HCT116 (cell line): Measurements from ENCODE around the gene OR4D2.

Experiments
- EZH2phosphoT487 ChIP-seq: fragments of 200-600 bp; IDR thresholded peaks from 2 replicates; pipeline ENCODE4 v1.6.1; 2018; ENCODE audit warnings: antibody characterized with exemption, borderline replicate concordance
- POLR2A ChIP-seq: IDR thresholded peaks from 2 replicates; pipeline ENCODE4 v1.7.0; 2011; ENCODE audit warnings: borderline replicate concordance; ENCODE audit not compliant: insufficient read depth, insufficient read length; ENCODE audit errors: extremely low read depth
- RAD21 ChIP-seq: IDR thresholded peaks from 2 replicates; pipeline ENCODE4 v1.6.1; 2012; ENCODE audit warnings: low read depth, mild to moderate bottlenecking
- YY1 ChIP-seq: IDR thresholded peaks from 2 replicates; pipeline ENCODE4 v1.6.1; 2011; ENCODE audit warnings: low read length, low read depth, moderate library complexity, mild to moderate bottlenecking; ENCODE audit not compliant: insufficient replicate concordance; ENCODE audit errors: extremely low read depth
- TF ChIP-seq, protein P1 (sequence below), 3 experiments: fragments of 200-600 bp in 1 of 3; sonication (generic) in 1 of 3; IDR thresholded peaks in 2 of 3; conservative IDR thresholded peaks in 1 of 3; 2 replicates each; pipeline ENCODE4 v1.5.1; 2012 to 2017; ENCODE audit warnings: low read depth in 2 of 3, low read length in 2 of 3, antibody characterized with exemption in 1 of 3, borderline replicate concordance in 1 of 3, control low read depth in 1 of 3, mild to moderate bottlenecking in 1 of 3, mixed read lengths in 1 of 3, mixed run types in 1 of 3, moderate library complexity in 1 of 3; ENCODE audit not compliant: insufficient read depth in 1 of 3

DNA sequence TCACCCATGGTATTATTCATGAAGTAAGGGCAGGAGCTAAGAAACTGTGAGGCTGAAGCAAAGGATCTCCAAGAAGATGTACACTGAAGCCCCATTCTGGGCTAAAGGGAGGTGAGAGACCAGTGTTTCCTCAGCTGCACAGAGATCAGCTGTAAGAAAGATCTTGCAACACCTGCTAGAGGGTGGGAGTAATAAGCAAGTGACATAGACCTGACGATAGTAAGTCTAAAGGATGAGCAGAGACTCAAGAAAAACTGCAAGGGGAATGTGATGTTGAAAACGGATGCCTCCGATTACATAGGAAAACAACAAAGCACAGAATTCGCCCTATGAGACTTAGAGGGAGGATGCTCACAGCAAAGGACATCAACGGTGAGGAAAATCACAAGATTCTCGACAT lies at the start of gene OR4D2:
- TF ChIP-seq POLR2A (no peak), RAD21 (no peak), EZH2phosphoT487 (no peak), YY1 (no peak)
- TF ChIP-seq, protein P1, sequence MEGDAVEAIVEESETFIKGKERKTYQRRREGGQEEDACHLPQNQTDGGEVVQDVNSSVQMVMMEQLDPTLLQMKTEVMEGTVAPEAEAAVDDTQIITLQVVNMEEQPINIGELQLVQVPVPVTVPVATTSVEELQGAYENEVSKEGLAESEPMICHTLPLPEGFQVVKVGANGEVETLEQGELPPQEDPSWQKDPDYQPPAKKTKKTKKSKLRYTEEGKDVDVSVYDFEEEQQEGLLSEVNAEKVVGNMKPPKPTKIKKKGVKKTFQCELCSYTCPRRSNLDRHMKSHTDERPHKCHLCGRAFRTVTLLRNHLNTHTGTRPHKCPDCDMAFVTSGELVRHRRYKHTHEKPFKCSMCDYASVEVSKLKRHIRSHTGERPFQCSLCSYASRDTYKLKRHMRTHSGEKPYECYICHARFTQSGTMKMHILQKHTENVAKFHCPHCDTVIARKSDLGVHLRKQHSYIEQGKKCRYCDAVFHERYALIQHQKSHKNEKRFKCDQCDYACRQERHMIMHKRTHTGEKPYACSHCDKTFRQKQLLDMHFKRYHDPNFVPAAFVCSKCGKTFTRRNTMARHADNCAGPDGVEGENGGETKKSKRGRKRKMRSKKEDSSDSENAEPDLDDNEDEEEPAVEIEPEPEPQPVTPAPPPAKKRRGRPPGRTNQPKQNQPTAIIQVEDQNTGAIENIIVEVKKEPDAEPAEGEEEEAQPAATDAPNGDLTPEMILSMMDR (IDR thresholded peaks at IDR 0.05 in 2 of 3, conservative IDR thresholded peaks at IDR 0.05 in 1 of 3; ENCODE audit: borderline replicate concordance in 1 of 3, insufficient read depth in 1 of 3, low read depth in 2 of 3, low read length in 2 of 3) = no peak
